ENCODE results near the gene LCA5.
"Not testable (repeated sequence)": the region's sequence is repeated elsewhere in the genome, so short reads cannot be mapped to it uniquely, and the experiment has no call there.

LCA5 gene

DNA sequence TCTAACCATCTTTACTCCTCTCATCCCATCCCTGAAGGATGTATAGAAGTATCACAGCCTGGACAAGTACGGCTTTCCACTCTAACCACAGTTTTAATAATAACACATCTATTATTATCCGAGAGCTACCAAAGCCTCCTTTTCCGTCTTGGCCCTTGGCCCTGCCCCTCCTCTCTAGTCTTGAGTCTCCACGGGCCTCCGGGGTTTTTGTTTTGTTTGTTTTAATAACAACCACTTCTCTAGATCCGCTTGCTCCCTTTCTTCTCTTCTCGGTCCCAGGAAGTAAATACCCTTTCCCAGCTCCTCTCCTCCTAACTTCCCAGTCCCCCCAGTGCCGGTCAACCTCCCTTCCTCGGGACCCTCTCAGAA is 661 bp downstream of the LCA5 start:
- no peak for DNase-seq

DNA sequence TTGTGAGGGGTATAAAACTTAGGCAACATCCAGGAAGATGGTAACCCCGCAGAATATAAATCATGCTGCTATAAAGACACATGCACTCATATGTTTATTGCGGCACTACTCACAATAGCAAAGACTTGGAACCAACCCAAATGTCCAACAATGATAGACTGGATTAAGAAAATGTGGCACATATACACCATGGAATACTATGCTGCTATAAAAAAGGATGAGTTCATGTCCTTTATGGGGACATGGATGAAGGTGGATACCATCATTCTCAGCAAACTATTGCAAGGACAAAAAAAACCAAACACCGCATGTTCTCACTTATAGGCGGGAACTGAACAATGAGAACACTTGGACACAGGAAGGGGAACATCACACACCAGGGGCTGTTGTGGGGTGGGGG is 7.7 kb downstream of the LCA5 start:
- DNase-seq, result not testable (repeated sequence)

DNA sequence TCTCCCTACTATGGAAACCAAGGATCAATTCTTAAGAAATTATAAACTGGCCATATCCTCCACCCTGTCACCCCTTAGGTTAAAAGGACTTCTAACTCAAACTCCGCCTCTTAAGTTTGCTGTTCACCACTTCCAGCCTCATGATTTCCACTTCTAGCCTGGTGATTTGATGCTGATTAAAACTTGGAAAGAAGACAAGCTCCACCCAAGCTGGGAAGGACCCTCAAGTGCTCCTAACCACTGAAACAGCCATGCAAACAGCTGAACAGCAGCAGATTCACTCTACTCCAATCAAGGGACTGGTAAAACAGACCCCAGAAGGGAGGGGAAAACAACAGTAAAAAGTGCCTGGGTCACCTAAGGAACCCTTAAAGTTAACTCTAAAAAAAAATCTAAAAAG is 10.3 kb downstream of the LCA5 start:
- DNase-seq, result no peak

DNA sequence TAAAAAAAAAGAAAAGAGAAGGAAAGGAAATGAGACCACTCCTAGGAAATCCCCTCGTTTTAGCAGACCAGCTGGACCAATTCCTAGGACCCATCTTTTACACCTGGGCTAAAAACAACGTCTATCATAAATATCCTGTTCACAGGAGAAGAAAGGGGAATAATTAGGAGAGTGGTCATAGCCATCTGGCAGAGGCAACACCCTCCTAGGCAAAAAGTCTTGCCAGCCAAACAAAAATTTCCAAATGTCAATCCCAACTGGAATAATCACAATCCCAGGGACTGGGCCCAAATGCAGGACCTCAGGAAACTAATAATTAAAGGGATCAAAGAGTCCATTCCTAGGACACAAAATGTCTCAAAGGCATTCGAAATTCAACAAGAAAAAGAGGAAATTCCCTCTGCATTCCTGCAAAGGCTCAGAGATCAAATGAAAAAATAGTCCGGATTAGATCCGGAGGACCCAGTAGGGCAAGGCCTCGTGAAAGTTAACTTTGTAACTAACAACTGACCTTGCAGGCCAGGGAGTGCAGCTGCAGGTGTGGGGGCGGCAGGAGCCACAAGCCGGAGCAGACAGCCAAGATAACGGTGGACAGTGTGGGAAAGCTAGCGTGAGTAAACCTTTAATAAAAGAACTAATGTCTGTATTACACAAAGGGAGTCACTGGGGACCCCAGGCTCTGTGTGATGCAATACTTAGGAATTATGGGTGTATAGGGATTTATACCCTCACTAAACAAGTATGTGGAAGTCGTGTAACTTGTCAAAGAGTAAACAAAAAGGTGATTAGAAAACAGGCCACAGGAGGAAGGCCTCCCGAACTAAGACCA is 11.7 kb downstream of the LCA5 start:
- DNase-seq, result no peak

DNA sequence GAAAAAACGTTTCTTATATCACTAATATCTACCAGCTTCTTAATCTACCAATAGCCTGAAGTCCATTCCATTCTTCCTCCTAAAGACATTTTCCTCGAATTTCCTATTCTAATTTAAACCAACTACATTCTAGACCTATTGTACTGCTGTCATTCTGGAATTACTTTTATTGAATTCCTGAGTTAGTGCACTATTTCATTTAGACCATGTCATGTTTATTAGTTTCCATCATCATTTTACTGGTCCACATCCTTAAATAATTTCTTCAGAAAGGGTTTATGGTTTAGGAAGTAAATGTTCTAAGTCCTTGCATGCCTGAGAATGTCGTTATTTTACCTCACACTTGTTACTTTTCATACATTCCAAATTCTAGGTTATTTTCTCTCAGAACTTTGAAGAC is 13.2 kb downstream of the LCA5 start:
- DNase-seq, result no peak

DNA sequence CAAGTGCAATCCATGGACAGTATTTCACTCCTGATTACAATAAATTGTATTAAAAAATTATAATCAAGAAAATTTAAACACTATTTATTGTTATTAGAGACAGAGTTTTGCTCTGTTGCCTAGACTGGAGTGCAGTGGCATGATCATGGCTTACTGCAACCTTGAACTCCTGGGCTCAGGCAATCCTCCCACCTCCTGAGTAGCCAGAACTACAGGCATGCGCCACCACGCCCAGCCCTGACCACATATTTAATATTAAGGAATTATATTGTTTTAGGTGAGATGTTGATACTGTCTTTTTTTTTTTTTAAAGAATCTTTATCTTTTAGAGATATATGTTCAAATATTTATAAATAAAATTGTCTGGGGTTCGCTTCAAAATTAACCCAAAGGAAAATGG is 14.6 kb downstream of the LCA5 start:
- no peak for DNase-seq

DNA sequence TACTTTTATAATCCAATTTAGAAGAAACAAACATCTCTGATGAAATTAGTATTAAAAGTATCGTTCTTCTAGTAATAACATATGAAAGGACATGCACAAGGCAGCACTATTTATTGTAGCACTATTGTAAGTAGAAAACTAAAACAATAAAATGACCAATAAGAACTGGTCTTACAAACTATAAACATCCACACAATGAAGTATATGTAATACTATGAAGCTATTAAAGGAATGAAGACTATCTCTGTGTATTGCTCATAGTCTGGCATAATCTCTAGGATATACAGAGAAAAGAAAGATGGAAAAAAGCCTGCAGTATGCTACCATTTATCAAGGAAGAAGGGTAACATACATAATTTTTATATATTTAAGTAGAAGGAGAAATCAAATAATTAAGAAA is 16.7 kb downstream of the LCA5 start:
- no peak for DNase-seq

DNA sequence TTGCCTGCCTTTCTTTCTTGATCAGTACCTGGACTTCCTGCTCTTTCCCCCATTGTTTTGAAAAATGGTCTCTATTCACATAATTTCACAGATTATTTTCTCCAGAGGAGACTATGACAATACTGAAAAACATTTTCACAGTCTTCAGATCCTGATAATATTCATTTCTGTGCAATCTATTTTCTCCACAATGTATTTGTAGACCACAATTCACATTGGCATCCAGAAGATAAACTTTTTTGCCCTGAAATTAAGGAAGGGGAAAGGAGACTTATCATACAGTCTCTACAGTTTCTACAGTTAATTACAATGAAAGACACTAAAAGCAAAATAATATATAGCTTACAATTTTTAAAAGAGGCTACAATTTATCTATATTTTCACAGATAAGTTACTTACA is 18.4 kb downstream of the LCA5 start:
- DNase-seq, result no peak

DNA sequence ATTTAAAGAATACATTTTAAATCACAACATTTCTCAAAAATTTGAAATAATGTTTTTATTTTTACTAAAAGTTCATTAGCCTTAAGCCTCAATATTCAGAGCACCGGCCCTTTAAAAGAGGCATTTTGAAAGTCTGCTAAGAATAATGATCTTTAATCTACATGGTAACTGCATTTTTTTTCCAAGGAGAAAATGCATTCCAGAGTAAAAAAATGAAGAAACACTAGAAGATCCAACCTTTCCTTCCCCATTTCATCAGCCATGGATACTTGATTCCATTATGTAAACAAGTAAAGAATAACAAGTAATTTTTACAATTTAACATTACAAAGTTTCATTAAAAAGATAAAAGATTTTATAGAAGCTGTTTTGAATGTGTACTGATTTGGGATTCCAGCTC is 21.8 kb downstream of the LCA5 start:
- no peak for DNase-seq

DNA sequence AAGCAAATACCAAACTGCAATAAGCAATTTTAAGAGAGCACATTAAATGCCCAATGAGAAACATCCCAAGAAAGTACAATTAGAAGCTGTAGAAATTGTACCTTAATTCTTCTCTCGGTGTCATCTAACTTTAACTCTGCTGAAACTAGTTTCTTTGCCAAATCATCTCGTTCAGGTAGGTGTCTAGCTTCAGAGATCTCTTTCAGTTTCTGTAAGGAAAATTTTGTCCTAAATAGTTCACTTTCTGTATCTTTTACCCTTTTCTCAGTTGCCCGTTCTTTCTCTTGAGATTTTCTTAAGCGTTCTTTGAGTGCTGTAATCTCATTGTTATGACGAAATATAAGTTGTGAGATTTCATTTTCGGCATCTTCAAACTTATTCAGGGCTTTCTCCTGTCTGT is 24.1 kb downstream of the LCA5 start:
- DNase-seq, result no peak

DNA sequence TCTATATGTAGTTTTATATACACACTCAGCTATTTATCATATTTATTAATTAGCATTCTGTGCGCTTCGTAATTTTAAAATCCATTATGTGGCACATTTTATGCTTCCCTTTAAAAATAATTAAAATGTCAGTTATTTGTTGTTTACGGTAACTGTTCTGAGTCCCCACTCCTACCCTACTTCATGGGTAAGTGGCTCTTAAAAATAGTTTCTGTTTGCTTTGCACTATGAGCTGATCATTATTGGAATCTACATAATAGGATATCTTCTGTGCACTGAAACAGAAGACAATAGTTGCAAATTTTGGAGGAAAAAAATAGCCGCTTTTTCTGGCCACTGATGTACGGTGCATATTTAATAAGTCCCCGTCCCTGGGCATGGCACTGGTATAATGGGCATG is 25.2 kb downstream of the LCA5 start:
- DNase-seq, result no peak

DNA sequence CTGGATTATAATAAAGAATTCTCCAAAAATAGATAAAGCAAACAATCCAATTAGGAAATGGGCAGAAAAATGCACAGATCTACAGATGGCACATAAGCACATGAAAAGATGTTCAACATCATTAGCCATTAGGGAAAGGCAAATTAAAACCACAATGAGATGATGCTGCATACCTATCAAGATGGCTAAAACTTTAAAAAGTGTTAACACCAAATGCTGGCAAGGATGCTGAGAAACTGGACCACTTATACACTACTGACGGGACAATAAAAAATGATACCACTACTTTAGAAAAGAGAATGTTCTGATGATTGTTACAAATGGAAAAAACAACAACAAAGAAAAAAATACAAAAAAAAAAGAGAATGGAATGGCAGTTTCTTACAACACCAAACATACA is 26.5 kb downstream of the LCA5 start:
- DNase-seq, result no peak

DNA sequence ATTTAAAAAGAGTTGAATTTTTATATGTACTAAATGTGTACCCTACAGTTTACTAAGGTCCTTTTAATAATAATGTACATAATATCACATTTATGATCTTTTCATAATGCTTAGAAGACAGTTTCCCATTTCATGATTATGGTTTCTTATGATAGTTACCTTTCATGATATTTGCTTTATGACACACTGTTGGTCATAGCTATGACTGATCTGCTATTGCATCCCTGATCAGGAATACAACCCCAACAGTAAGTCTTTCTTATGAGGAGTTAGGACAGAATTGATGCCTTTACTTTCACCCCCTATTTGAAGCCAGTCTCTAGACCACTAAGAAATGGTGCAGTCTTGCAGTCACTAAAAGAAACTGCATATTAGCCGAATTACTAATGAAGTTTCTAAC is 31.0 kb downstream of the LCA5 start:
- DNase-seq, result no peak

DNA sequence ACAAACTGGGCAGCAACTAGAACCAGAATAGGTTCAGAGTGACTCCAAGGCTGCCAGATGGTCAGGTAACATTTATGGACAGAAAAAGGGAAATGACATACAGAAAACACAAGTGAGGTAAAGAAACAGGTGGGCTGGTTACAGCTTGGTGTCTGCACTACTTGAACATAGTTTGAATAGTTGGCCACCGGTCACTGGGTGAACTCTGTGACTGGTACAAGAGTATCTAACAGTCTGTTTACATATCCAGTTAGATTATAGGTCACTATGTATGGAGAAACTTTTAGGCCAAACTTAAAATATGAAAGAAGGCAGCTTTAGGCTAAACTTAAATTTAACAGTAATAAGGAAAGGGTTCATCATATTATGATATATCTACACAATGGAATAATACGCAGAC is 32.9 kb downstream of the LCA5 start:
- no peak for DNase-seq

DNA sequence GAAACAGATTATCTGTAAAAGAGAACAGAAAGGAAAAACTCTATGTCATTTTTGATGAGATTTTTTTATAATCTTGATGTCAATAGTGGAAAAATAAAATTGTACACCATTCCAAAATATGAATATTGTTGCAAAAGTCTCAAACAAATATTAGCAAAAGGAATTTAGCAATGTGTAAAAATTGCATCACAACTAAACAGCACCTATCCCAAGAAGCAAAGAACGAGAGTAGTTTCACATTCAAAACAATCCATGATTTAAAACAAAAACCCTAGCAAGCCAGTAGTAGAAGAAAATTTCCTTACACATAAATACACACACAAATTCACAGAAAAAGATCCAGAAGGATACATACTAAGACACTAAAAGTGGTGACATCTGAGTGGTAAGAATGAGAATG is 38.4 kb downstream of the LCA5 start:
- DNase-seq, result no peak

DNA sequence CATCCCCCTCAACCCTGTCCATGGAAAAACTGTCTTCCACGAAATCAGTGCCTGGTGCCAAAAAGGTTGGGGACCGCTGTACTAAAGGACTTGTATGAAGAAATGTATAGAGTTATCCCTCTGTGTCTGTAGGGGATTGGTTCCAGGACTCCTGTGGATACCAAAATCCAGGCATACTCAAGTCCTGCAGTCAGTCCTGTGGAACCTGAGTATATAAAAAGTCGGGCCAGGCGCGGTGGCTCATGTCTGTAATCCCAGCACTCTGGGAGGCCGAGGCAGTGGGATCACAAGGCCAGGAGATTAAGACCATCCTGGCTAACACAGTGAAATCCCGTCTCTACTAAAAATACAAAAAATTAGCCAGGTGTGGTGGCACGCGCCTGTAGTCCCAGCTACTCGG is 42.0 kb downstream of the LCA5 start:
- DNase-seq, result no peak

DNA sequence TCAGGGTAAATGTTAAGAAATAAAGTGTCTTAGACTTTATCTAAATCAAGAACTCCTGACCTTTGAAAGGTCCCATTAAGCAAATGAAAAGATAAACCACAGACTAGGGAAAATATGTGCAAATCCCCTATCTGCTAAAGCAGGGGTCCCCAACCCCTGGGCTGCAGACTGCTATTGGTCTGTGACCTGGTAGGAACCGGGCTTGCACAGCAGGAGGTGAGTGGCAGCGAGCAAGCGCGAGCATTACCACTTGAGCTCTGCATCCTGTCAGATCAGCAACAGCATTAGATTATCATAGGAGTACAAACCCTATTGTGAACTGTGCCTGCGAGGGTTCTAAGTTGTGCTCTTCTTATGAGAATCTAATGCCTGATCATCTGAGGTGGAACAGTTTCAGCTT is 42.4 kb downstream of the LCA5 start:
- no peak for DNase-seq

DNA sequence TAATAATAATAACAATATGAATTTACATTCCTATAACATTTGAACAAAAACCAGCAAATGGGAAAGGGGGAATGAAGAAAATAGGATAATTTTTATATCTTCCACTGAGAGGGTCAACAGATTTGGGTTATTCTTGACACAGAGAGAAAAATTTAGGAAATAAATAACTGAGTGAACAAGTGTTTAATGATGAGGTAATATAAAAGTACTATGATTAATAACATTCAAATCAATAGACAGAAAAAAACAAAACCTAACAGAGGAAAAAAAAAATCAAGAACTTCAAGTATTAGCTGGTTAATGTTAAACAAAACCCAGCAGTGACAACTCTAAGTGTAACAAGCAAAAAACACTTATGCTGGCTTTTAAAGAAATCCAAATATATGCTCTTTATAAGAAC is 66.5 kb downstream of the LCA5 start:
- DNase-seq, result no peak

DNA sequence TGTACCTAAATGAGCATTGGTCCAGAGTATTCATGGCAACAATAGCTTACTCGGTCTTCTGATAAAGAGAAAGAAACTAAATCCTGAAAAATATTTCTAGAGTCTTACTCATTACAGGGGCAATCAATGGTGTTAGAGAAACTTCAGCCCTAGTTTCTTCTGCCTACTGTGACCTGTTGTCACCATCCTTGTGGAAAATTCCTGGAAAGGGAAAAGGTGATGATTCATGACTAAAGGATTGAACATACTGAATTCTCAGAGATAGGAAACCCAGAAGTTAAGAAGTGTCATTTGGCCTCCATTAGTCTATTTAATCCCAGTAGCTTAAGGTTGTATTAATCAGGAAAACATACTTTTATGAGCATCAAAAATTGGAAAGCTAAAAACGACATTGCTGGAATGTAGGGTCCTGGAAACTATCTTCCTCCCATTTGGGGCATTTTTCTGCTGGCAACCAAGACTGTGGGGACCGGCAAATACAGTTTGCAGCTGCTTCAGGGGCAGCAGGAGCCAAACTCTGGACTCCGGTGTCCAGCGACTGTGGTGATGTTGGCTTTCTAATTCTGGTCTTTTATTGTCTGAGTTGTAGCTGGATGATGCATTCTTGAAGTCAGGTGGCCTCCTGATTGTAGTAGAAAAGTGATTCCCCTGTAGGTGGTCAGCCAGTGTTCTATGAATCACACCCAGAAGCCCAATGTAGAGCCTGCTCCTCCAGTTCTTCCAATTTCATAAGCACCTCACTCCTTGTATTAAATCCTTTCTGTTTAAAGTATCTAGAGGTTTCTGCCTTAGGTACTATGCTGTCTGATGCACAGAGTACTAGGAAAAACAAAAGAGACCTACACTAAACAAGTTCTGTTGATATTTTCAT is 67.6 kb downstream of the LCA5 start:
- DNase-seq, result no peak

DNA sequence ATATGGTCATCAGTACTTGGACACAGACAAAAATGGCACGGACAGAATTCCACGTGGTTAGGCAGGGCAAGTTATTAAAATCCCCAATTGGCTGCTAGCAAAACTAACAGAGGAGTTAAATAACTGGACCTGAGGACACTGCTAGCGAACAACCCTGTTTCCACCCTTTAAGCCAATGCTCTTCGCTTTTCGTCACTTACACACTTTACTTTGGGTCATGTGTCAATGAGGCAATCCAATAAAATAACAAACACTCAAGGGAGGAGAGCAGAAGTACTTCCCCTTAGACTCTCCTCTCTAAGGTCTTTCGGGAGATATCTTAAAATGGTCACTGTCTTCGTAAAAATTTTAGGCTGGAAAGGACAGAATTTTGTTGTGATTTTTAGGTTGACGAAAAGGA is 68.6 kb downstream of the LCA5 start:
- DNase-seq, result no peak

DNA sequence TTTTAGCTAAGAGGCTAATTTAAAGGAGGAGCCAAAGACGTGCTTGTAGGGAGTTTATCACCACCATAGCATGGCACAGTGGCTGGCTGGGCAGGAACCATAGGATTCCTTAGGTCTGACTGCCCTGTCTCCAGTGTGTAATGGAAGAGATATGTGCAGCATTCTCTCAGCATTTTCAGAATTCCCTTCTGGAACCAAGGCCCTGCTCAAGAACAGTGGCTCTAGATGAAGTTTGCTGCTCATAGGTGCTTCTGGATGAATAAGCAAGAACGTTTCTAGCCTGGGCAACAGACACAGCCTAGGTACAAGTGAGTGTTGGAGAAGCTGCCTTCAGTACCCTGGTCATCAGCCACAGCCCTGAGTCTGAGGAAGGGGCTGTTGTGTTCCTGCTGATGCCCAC is 69.1 kb downstream of the LCA5 start:
- DNase-seq, result no peak

DNA sequence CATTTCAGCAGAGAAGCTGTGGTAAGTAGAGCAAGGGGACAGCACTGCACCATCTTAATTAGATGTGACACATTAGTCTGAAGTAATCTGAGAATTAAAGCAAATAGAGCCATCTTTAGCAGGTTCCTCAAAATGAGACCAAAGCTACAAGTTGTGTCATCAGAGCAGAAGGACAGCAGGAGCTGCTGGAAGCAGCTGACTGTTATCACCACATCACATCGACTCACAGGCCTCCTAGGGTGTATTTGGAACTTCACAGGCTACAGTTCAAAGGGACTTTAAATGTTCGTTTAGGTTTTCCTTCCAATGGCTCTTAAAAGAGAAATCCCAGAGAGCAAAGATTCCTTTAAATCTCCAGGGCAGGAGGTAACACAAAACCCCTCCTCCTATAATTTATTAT is 69.5 kb downstream of the LCA5 start:
- no peak for DNase-seq

DNA sequence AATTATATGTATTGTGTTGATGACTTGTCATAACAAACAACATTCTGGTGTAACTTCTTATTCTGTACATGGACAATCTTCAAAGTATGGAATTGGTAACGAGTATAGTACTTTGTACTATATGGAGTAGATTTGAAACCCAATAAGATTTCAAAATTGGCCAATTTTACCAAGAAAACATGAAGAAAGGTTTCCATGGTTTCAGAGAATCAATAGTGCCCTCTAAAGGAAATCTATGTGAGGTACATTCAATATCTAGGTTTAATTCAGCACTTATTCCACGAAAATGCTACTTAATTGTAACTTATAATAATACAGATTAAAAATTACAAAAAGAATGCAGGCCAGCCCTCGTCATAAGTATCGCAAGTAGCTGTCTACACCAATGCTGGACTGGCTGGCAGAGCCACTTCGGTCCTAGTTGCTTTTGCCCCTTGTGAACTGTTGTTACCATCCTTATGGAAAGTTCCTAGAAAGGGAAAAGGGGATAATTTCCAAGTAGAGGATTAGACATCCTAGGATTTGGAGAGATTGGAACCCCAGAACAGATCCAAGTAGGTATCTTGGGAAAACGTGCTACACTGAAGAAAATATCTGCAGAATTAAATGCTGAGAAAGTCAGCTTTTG is 70.9 kb downstream of the LCA5 start:
- peak; percentile 13 for DNase-seq

DNA sequence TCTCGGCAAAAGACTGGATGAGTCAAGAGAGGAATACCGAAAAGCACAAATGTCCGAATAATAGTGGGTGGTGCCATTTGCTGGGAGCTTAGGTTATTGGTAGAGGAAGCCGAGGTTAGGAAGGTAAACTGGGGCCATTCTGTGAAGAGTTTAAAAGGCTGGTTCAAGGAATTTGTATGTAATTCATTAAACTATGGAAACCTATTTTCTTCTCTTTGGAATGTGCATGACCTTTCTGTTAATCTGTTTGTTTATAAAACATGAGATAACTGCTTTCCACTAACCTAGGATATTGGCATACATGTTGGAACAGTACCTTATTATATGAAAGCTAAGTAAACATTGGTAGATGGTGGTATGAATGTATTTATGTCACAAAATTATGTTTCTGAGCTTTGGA is 71.8 kb downstream of the LCA5 start:
- DNase-seq, result no peak
